Colonic mucosa (tissue), 4 donors: ENCODE results near the gene SERINC4. TPM values are rescaled to one million over a fixed set of nuclear protein-coding genes. Genes with fewer than 3 reads are reported as not detected.
A peak's percentile ranks its signal among the peaks of the same experiment; 100 is the strongest.
"Not testable (repeated sequence)": the region's sequence is repeated elsewhere in the genome, so short reads cannot be mapped to it uniquely, and the experiment has no call there.

Experiments used
- DNase-seq: peaks from one replicate; pipeline ENCODE4 v3.0.0-alpha.2; 2020
- H3K27ac ChIP-seq: fragments of 200-600 bp; one replicate; pipeline ENCODE4 v1.8.0; 2021
- H3K27me3 ChIP-seq: fragments of 200-600 bp; one replicate; pipeline ENCODE4 v1.8.0; 2021
- H3K36me3 ChIP-seq: fragments of 200-600 bp; one replicate; pipeline ENCODE4 v1.8.0; 2021
- H3K4me1 ChIP-seq: fragments of 200-600 bp; one replicate; pipeline ENCODE4 v1.8.0; 2021; ENCODE audit warnings: mild to moderate bottlenecking
- H3K4me3 ChIP-seq: fragments of 200-600 bp; one replicate; pipeline ENCODE4 v1.8.0; 2021
- H3K9ac ChIP-seq, 2 donors: one replicate each; pipeline ENCODE4 v1.7.0; 2013; ENCODE audit warnings: control low read depth in 2 of 2, low read depth in 2 of 2, low read length in 2 of 2
- H3K9me3 ChIP-seq: fragments of 200-600 bp; one replicate; pipeline ENCODE4 v1.8.0; 2021
- intact Hi-C: fragments of 100-400 bp; cut with DNase I; formaldehyde crosslinking; loops from one replicate; pipeline ENCODE4 v1.14.1; 2022
- total RNA-seq, 2 donors: library from RNA; stranded (reverse); fragmentation: NEBNext Ultra II Directional in 1 of 2; extraction: Animal tissue kit (Norgen Biotek cat#: 25700) in 1 of 2; gene quantifications; one replicate each; pipeline ENCODE4 v1.2.1, GENCODE V29; 2021
- TF ChIP-seq, protein P1 (sequence below): fragments of 200-600 bp; IDR thresholded peaks from one replicate; pipeline ENCODE4 v1.8.0; 2022; ENCODE audit warnings: antibody characterized with exemption, mild to moderate bottlenecking
- donor health status: healthy.
- donor health status: DM: no; HTN: no; CAD: no.
- donor health status: DM: no; HTN: no; CAD: no.

Gene SERINC4
- total RNA-seq = under 1 TPM; 0.21 to 0.44 TPM

DNA sequence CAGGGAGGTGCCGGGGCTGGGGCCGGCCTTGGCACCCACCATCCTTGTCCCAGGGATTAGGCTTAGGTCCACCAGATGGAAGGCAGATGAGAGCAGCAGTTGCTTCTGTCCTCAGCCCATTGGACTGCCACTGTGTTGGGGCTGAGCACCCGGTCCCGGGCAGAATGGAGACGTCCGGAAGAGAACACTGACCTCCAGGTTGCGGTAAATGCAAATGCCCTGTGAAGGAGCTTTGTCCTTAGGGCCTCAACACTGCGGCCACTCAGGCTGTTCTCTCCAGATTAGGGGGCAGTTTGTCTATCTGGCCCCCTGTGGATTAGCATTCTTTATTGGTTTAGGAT, at the start of gene SERINC4:
SERINC4 (minus strand) TSS at position 276 of the 341 bp plus-strand sequence; CDS start at position 42, 234 bp downstream.
- H3K4me1 ChIP-seq = peaks cover 19% of the 10 kb centered on the region
- no peak for DNase-seq
- TF ChIP-seq, protein P1, sequence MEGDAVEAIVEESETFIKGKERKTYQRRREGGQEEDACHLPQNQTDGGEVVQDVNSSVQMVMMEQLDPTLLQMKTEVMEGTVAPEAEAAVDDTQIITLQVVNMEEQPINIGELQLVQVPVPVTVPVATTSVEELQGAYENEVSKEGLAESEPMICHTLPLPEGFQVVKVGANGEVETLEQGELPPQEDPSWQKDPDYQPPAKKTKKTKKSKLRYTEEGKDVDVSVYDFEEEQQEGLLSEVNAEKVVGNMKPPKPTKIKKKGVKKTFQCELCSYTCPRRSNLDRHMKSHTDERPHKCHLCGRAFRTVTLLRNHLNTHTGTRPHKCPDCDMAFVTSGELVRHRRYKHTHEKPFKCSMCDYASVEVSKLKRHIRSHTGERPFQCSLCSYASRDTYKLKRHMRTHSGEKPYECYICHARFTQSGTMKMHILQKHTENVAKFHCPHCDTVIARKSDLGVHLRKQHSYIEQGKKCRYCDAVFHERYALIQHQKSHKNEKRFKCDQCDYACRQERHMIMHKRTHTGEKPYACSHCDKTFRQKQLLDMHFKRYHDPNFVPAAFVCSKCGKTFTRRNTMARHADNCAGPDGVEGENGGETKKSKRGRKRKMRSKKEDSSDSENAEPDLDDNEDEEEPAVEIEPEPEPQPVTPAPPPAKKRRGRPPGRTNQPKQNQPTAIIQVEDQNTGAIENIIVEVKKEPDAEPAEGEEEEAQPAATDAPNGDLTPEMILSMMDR = no peak

DNA sequence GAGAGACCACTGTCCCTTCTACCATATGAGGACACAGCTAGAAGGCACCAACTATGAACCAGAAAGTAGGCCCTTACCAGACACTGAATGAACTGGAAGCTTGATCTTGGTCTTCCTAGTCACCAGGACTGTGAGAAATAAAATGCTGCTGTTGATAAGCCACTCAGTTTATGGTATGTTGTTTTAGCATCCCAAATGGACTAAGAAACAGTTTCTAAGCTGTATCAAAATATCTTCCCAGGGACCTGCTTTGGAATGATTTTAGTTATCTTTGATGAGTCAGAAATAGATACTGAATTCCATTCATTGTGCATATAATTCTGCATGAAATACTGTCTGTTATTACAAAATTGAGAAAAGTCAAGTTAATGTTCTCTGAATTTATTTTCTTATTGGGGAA, 45.4 kb upstream of the SERINC4 start:
- intact Hi-C loops = no loop called here
- DNase-seq = no peak
- Histone ChIP-seq H3K9ac (no peak overlapping the region), H3K36me3 (no peaks in the 10 kb centered on the region), H3K4me1 (no peaks in the 10 kb centered on the region), H3K4me3 (no peak overlapping the region), H3K9me3 (no peaks in the 10 kb centered on the region), H3K27me3 (no peaks in the 10 kb centered on the region), H3K27ac (no peak overlapping the region)
- TF ChIP-seq, protein P1 = no peak

More for the DNA sequence above, at the start of gene SERINC4:
- Histone ChIP-seq H3K27me3 (no peaks in the 10 kb centered on the region), H3K27ac (peak within 1 kb of the TSS; percentile 90), H3K36me3 (peaks cover 3% of the 10 kb centered on the region), H3K9me3 (no peaks in the 10 kb centered on the region), H3K4me3 (peak within 1 kb of the TSS; percentile 89), H3K9ac (peak within 1 kb of the TSS; percentile 84 to 99)
- intact Hi-C loops = loop anchor here (10.0 kb wide), 1 partner anchor 915 kb away; the partner anchor contains the start of genes B2M and PATL2

DNA sequence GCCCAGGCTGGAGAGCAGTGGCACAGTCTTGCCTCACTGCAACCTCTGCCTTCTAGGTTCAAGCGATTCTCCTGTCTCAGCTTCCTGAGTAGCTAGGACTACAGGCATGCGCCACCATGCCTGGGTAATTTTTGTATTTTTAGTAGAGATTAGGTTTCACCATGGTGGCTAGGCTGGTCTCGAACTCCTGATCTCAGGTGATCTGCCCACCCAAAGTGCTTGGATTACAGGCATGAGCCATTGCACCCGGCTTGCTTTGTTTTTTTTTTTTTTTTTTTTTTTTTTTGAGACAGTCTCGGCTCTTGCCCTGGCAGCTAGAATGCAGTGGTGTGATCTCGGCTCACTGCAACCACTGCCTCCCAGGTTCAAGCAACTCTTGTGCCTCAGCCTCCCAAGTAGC, 32.5 kb upstream of the SERINC4 start:
- H3K27ac ChIP-seq, H3K36me3 ChIP-seq, DNase-seq, H3K9ac ChIP-seq, H3K9me3 ChIP-seq, H3K27me3 ChIP-seq, H3K4me3 ChIP-seq, intact Hi-C loops, H3K4me1 ChIP-seq: not testable (repeated sequence)

DNA sequence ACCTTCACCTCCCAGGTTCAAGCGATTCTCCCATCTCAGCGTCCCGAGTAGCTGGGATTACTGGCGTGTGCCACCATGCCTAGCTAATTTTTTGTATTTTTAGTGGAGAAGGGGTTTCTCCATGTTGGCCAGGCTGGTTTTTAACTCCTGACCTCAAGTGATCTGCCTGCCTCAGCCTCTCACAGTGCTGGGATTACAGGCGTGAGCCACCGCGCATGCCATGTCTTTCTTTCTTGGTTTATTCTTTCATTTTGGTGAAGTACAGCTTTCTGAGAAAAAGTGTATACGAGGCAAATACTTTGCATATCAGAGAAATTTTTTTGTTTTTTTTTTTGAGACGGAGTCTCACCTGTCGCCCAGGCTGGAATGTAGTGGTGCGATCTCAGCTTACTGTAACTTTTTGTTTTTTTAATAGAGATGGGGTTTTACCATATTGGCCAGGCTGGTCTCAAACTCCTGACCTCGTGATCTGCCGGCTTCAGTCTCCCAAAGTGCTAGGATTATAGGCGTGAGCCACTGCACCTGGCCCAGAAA, 31.6 kb upstream of the SERINC4 start:
- H3K27ac ChIP-seq, H3K9me3 ChIP-seq, DNase-seq, H3K4me1 ChIP-seq, intact Hi-C loops, H3K36me3 ChIP-seq, H3K9ac ChIP-seq, H3K27me3 ChIP-seq, H3K4me3 ChIP-seq: not testable (repeated sequence)

GRCh38 chr15:43830691-43831275, 30.8 kb upstream of the SERINC4 start:
- H3K27ac ChIP-seq, H3K9ac ChIP-seq, H3K9me3 ChIP-seq, H3K4me1 ChIP-seq, H3K36me3 ChIP-seq, intact Hi-C loops, H3K27me3 ChIP-seq, H3K4me3 ChIP-seq, DNase-seq: not testable (repeated sequence)

DNA sequence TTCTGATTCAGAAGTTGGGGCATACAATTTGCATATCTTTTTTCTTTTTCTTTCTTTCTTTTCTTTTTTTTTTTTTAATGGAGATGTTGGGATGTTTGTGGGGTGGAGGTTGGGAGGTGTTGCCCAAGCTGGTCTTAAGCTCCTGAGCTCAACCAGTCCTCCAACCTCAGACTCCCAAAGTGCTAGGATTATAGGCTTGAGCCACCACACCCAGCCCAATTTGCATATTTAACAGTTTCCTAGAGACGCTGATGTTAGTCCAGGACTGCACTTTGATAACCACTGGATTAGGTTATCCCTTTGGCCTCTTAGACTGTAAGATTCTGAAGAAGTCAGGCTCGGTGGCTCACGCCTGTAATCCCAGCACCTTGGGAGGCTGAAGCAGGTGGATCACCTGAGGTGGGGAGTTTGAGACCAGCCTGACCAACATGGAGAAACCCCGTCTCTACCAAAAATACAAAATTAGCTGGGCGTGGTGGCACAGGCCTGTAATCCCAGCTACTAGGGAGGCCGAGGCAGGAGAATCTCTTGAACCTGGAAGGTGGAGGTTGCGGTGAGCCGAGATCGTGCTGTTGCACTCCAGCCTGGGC, 30.0 kb upstream of the SERINC4 start:
- H3K4me1 ChIP-seq, H3K9me3 ChIP-seq, H3K36me3 ChIP-seq, DNase-seq, intact Hi-C loops, H3K27me3 ChIP-seq, H3K9ac ChIP-seq, H3K4me3 ChIP-seq, H3K27ac ChIP-seq: not testable (repeated sequence)

DNA sequence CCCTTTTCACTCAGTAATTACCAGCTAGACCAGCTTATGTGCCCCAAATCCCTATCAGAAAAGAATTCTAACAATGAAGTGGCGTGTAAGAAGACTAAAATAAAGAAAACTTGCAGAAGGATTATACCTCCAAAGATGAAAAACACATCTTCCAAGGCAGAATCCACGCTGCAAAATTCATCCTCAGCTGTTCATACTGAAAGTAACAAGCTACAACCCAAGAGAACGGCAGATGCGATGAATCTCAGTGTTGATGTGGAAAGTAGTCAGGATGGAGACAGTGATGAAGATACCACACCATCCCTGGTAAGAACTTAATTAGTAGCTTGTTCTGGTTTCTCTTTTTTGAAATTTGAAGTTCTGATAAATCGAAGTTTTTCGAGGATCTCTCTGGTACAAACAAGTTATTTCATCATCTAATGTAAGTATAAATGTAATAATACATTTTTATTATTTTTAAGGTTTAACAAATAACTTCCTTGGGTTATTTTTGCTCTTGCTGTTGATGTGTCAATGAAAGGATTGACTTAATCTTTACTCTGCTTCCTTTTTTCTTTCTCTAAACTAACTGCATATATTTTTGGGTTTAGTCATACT, 28.1 kb upstream of the SERINC4 start:
- DNase-seq = no peak
- Histone ChIP-seq H3K4me3 (no peak overlapping the region), H3K27me3 (no peaks in the 10 kb centered on the region), H3K36me3 (no peaks in the 10 kb centered on the region), H3K27ac (no peak overlapping the region), H3K9ac (no peak overlapping the region), H3K9me3 (no peaks in the 10 kb centered on the region), H3K4me1 (peaks cover 14% of the 10 kb centered on the region)
- intact Hi-C loops = no loop called here
- TF ChIP-seq, protein P1 = no peak
